ENCODE data around the gene PAOX. TPM values are rescaled to one million over a fixed set of nuclear protein-coding genes. Genes with fewer than 3 reads are reported as not detected.
A peak's percentile ranks its signal among the peaks of the same experiment; 100 is the strongest.
"Not testable (repeated sequence)": the region's sequence is repeated elsewhere in the genome, so short reads cannot be mapped to it uniquely, and the experiment has no call there.

PAOX gene
- polyA plus RNA-seq, 3 donors = 4.9 to 9.2 (median 6.8) TPM

GRCh38 chr10:133377025-133377817, 1.8 kb upstream of the PAOX start:
- DNase-seq (ENCODE audit: extremely low read depth in 1 of 11, low read depth in 9 of 11, low spot score in 4 of 11) = no peak

- no peak for DNase-seq (ENCODE audit: extremely low read depth in 1 of 11, low read depth in 9 of 11, low spot score in 4 of 11)
These were observed 1.2 kb upstream of the PAOX start for GRCh38 chr10:133377818-133378250.

GRCh38 chr10:133378251-133379096, 588 bp upstream of the PAOX start:
- DNase-seq (ENCODE audit: extremely low read depth in 1 of 11, low read depth in 9 of 11, low spot score in 4 of 11) = peak in 4 of 11 donors; percentile 39 to 67 (median 52)

- no peak for DNase-seq (ENCODE audit: extremely low read depth in 1 of 11, low read depth in 9 of 11, low spot score in 4 of 11)
These were observed 972 bp downstream of the PAOX start for GRCh38 chr10:133379801-133380666.

- DNase-seq (ENCODE audit: extremely low read depth in 1 of 11, low read depth in 9 of 11, low spot score in 4 of 11) = no peak
These were observed 2.0 kb downstream of the PAOX start for GRCh38 chr10:133381036-133381435.

GRCh38 chr10:133383551-133383950, 4.5 kb downstream of the PAOX start:
- no peak for DNase-seq (ENCODE audit: extremely low read depth in 1 of 11, low read depth in 9 of 11, low spot score in 4 of 11)

GRCh38 chr10:133384071-133384470, 5.0 kb downstream of the PAOX start:
- DNase-seq (ENCODE audit: extremely low read depth in 1 of 11, low read depth in 9 of 11, low spot score in 4 of 11) = no peak

- DNase-seq (ENCODE audit: extremely low read depth in 1 of 11, low read depth in 9 of 11, low spot score in 4 of 11) = no peak
These were observed 6.2 kb downstream of the PAOX start for GRCh38 chr10:133385214-133385613.

GRCh38 chr10:133386951-133387350, 7.9 kb downstream of the PAOX start:
- DNase-seq (ENCODE audit: extremely low read depth in 1 of 11, low read depth in 9 of 11, low spot score in 4 of 11) = not testable (repeated sequence)

- no peak for DNase-seq (ENCODE audit: extremely low read depth in 1 of 11, low read depth in 9 of 11, low spot score in 4 of 11)
These were observed 9.3 kb downstream of the PAOX start for GRCh38 chr10:133388236-133388972.

- no peak for DNase-seq (ENCODE audit: extremely low read depth in 1 of 11, low read depth in 9 of 11, low spot score in 4 of 11)
These were observed 10.1 kb downstream of the PAOX start for GRCh38 chr10:133388973-133389818.

GRCh38 chr10:133390597-133391248, 11.7 kb downstream of the PAOX start:
- no peak for DNase-seq (ENCODE audit: extremely low read depth in 1 of 11, low read depth in 9 of 11, low spot score in 4 of 11)

GRCh38 chr10:133391249-133391635, 12.2 kb downstream of the PAOX start:
- no peak for DNase-seq (ENCODE audit: extremely low read depth in 1 of 11, low read depth in 9 of 11, low spot score in 4 of 11)

GRCh38 chr10:133391761-133392518, 12.9 kb downstream of the PAOX start:
- no peak for DNase-seq (ENCODE audit: extremely low read depth in 1 of 11, low read depth in 9 of 11, low spot score in 4 of 11)

- DNase-seq (ENCODE audit: extremely low read depth in 1 of 11, low read depth in 9 of 11, low spot score in 4 of 11) = no peak
These were observed 14.5 kb downstream of the PAOX start for GRCh38 chr10:133393401-133394063.

GRCh38 chr10:133394064-133394663, 15.1 kb downstream of the PAOX start, which contains the start of gene MTG1:
MTG1 (plus strand) TSS chr10:133394157; CDS start chr10:133394221, 64 bp downstream.
- peak; percentile 78 to 94 (median 90) for DNase-seq (ENCODE audit: extremely low read depth in 1 of 11, low read depth in 9 of 11, low spot score in 4 of 11)
